Astrocyte (in vitro differentiated cells and primary cell): ENCODE measurements around the gene CHD5.

Experiments
- CTCF ChIP-seq: IDR thresholded peaks from 2 replicates; pipeline ENCODE4 v1.5.1; 2011; ENCODE audit warnings: low read depth, mild to moderate bottlenecking, inconsistent platforms, low read length, moderate library complexity; ENCODE audit not compliant: insufficient read depth
- EZH2 ChIP-seq: IDR thresholded peaks from 2 replicates; pipeline ENCODE4 v1.6.1; 2012; ENCODE audit warnings: mild to moderate bottlenecking, low read length, inconsistent platforms; ENCODE audit not compliant: insufficient read depth

- no peak for TF ChIP-seq CTCF
- TF ChIP-seq EZH2, result no peak
These were observed 9.9 kb downstream of the CHD5 start for GRCh38 chr1:6170116-6170741.
